NCI-H2227 treated with DMSO at 0.1 percent for 48 hours (cell line): Measurements from ENCODE around the gene ADD1.
"Not testable (repeated sequence)": the region's sequence is repeated elsewhere in the genome, so short reads cannot be mapped to it uniquely, and the experiment has no call there.

Experiments used
- DNase-seq: peaks from one replicate; lab custom pipeline; 2025; lab: John Stamatoyannopoulos, UW

Gene ADD1

GRCh38 chr4:2934077-2934812, 90.6 kb downstream of the ADD1 start:
- DNase-seq: no peak

GRCh38 chr4:2934813-2935761, 91.4 kb downstream of the ADD1 start:
- DNase-seq: peak; percentile 75

- DNase-seq: no peak
Observed at GRCh38 chr4:2935762-2936743, 92.4 kb downstream of the ADD1 start.

GRCh38 chr4:2936773-2937145, 93.1 kb downstream of the ADD1 start:
- DNase-seq: no peak

- no peak for DNase-seq
Observed at GRCh38 chr4:2937146-2937857, 93.7 kb downstream of the ADD1 start.

- no peak for DNase-seq
Observed at GRCh38 chr4:2937986-2938385, 94.3 kb downstream of the ADD1 start.

GRCh38 chr4:2938411-2938810, 94.8 kb downstream of the ADD1 start:
- not testable (repeated sequence) for DNase-seq

GRCh38 chr4:2938906-2939305, 95.3 kb downstream of the ADD1 start:
- DNase-seq: no peak

GRCh38 chr4:2939383-2940243, 96.0 kb downstream of the ADD1 start:
- no peak for DNase-seq

- no peak for DNase-seq
Observed at GRCh38 chr4:2940267-2941137, 96.9 kb downstream of the ADD1 start.

GRCh38 chr4:2941138-2942036, 97.7 kb downstream of the ADD1 start:
- DNase-seq: no peak

GRCh38 chr4:2942037-2942531, 98.4 kb downstream of the ADD1 start:
- no peak for DNase-seq

GRCh38 chr4:2942532-2943363, 99.1 kb downstream of the ADD1 start:
- DNase-seq: no peak

GRCh38 chr4:2943364-2944090, 99.9 kb downstream of the ADD1 start:
- no peak for DNase-seq

- no peak for DNase-seq
Observed at GRCh38 chr4:2944091-2944482, 100.4 kb downstream of the ADD1 start.
